GM18505 (cell line): ENCODE results near the gene CEP78.

Source experiments
- ATAC-seq: cut with Tn5 transposase; IDR thresholded peaks from one replicate; pipeline ENCODE4 v1.9.1; 2021; ENCODE audit not compliant: unreplicated experiment
- POLR2A ChIP-seq: IDR thresholded peaks from 4 replicates; pipeline ENCODE4 v1.6.1; 2011; ENCODE audit warnings: borderline replicate concordance; ENCODE audit not compliant: insufficient read depth, insufficient read length; ENCODE audit errors: extremely low read depth

CEP78 gene

DNA sequence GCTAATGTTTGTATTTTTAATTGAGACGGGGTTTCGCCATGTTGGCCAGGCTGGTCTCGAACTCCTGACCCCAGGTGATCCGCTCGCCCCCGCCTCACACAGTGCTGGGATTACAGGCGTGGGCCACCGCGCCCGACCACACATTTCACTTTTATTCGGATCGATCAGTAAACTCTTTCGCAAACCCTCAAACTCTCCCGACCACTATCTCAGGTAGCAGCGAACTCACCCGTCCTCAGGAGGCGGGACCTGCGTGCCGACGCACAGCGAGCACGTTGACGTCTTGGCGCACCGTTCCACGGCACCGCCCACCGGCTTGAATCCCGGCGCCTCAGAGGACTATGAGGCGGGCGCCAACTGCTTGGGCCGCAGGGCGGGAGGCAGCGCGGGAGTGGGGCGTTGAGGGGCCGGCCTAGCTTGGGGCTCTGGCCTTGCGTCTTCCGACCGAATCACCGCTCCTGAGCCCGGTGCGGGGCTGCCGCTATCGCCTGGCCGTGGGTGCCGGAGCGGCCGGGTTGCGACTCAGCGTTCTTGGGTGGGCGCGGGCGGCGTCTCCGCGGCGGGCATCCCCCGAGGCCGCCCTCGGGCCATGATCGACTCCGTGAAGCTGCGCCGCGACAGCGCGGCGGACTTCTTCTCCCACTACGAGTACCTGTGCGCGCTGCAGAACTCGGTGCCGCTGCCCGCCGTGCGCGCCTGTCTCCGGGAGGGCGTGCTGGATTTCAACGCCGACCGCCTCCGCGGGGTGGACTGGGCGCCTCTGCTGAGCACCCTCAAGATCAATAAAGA lies at the start of gene CEP78:
CEP78 (plus strand) TSS at position 314 of the 789 bp plus-strand sequence; CDS start at position 590, 276 bp downstream.
- peak; percentile 92 for TF ChIP-seq POLR2A
- ATAC-seq, result peak; percentile 97

- TF ChIP-seq POLR2A, result no peak
- no peak for ATAC-seq
Observed at GRCh38 chr9:78187763-78188484, 48.0 kb upstream of the CEP78 start.

- no peak for TF ChIP-seq POLR2A
- no peak for ATAC-seq
Observed at GRCh38 chr9:78188594-78188993, 47.3 kb upstream of the CEP78 start.

DNA sequence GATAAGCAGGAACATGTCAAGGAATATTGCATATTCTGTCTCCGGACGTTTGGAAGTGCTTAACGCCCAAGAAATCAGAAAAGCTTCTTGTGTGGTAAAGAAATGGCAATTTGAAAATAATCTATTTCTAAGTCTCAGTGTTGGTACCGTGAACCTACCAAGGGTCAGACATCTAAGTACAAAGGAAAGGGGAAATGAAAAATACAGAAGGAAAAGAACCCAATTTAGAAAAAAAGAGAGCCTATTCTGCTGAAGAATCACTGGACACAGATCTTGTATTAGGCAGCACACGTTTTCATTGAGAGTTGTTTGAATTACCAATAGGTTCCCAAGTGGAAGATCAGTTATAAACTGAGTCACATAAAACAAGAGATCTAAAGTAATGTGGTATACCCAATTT lies 46.9 kb upstream of the CEP78 start:
- no peak for TF ChIP-seq POLR2A
- ATAC-seq, result no peak

DNA sequence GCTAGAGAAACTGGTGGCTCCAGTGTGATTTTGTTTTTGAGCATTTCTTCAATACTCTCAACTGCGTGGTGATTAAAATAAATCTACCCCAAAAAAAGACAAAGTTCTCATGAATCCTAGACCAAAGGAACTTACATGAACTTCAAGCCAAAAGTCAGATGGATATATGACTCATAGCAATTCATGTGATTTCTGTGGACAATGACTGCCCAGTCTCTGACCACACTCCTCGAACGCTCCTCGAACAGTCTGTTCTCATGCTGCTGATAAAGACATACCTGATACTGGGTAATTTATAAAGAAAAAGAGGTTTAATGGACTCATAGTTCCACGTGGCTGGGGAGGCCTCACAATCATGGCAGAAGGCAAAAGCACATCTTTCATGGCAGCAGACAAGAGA lies 46.4 kb upstream of the CEP78 start:
- TF ChIP-seq POLR2A, result no peak
- ATAC-seq, result no peak

GRCh38 chr9:78191931-78192330 lies 43.9 kb upstream of the CEP78 start:
- TF ChIP-seq POLR2A, result no peak
- no peak for ATAC-seq

- TF ChIP-seq POLR2A, result no peak
- ATAC-seq, result no peak
Observed at GRCh38 chr9:78196258-78196657, 39.6 kb upstream of the CEP78 start.

- peak; percentile 79 for ATAC-seq
Observed at GRCh38 chr9:78201158-78201777, 34.6 kb upstream of the CEP78 start.

DNA sequence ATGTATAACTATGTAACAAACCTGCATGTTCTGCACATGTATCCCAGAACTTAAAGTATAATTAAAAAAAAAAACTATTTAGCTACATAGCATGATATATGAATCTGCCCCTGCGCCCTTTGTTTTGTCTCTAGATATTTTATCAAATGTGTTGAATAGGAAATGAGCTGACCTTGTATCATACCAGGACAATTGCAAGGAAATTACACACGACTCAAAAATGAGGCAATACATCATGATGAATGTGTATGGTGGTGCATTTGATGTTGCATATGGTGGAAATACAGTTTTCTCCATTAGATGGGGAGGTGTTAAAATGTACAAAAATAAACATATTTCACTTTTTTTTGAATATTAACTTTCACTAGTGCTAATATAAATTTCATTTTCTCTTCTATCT lies 28.6 kb upstream of the CEP78 start:
- TF ChIP-seq POLR2A, result no peak
- no peak for ATAC-seq

GRCh38 chr9:78207901-78208300 lies 28.0 kb upstream of the CEP78 start:
- no peak for ATAC-seq
- no peak for TF ChIP-seq POLR2A

DNA sequence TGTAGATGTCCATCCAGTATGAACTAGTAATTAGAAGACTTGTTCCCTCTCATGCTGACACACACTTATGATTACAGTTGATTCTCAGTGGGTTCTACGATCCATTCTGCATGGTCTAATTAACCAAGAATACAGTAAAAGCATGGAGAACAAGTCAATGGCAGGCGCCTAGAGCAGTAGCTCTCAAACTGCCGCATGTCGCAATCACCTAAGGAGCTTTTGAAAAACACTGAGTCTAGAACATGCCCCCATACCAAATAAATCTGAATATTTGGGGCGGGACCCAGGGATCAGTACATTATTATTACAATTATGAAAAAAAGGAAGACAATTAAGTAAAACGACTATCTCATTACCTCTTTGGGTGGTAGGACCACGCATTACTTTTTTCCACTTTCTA lies 26.7 kb upstream of the CEP78 start:
- TF ChIP-seq POLR2A, result no peak
- ATAC-seq, result no peak

- peak; percentile 86 for ATAC-seq
- no peak for TF ChIP-seq POLR2A
Observed at GRCh38 chr9:78210841-78211301, 25.0 kb upstream of the CEP78 start.

- no peak for TF ChIP-seq POLR2A
- ATAC-seq, result no peak
Observed at GRCh38 chr9:78212868-78213267, 23.0 kb upstream of the CEP78 start.

DNA sequence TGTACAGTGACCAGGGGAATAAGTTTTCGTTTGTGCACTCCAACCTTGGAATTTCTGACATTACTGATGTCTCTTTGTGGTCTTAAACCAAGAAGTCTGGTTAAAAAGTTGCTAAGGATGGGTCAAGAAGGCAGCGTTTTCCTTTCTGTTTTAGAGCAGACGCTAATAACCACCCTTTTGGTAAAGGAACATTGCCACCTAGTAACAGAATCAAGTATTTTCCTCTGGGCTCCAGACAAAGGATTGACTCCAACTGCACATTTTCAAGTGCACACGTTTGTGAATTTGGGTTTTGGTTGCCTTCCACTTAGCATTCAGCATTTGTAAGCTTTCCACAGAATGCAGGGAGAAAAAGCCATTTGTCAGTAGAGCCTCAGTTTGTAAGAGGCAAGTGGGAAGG lies 22.2 kb upstream of the CEP78 start:
- no peak for ATAC-seq
- no peak for TF ChIP-seq POLR2A

DNA sequence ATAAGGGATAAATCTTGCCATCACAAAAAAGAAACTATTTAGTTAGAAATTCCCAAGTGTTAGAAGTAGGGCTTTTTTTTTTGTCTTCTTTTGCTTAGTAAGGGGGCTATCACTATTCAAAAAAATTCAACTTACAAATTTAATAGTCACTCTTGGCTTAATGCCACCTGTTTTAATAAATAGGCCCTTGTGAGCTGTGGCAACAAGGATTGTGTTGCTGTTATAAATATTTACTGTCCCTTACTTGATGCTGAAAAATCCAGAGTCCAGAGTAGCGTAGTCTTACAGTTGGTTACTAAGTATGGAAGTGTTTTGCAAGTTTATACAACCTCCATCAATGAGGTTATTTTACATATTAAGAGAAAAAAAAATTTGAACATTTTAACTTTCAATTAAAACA lies 21.4 kb upstream of the CEP78 start:
- no peak for TF ChIP-seq POLR2A
- no peak for ATAC-seq

DNA sequence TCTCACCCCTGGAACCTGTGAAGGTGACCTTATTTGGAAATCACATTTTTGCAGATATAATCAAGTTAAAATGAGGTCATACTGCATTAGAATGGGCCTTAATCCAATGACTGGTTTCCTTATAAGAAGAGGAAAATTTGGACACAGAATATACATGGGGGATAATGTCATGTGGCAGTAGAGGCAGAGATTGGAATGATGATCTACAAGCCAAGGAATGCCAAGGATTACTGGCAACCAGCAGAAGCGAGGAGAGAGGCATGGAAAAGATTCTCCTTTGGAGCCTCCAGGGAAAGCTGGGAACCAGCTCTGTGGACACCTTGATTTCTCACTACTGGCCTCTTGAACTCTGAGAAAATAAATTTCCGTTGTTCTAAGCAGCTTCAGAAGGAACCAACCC lies 20.2 kb upstream of the CEP78 start:
- TF ChIP-seq POLR2A, result no peak
- no peak for ATAC-seq
